Loucy (cell line): ENCODE measurements around the gene COL5A3.

ENCODE experiments used
- H2AFZ ChIP-seq: fragments of 200-600 bp; sonication (generic); 2 replicates; pipeline ENCODE4 v1.6.0; 2016; ENCODE audit warnings: antibody characterized with exemption, mild to moderate bottlenecking, low read length, moderate library complexity
- H3F3A ChIP-seq: fragments of 200-600 bp; 2 replicates; pipeline ENCODE4 v1.6.0; 2016; ENCODE audit warnings: antibody characterized with exemption, low read depth, mild to moderate bottlenecking
- H3K27me3 ChIP-seq: fragments of 200-600 bp; sonication (generic); 2 replicates; pipeline ENCODE4 v1.6.1; 2014; ENCODE audit warnings: low read length, mild to moderate bottlenecking; ENCODE audit not compliant: insufficient read depth, poor library complexity, severe bottlenecking
- H3K36me3 ChIP-seq: fragments of 200-600 bp; sonication (generic); 2 replicates; pipeline ENCODE4 v1.6.1; 2016; ENCODE audit warnings: low read length; ENCODE audit not compliant: insufficient read depth
- H3K4me1 ChIP-seq: fragments of 200-600 bp; sonication (generic); 2 replicates; pipeline ENCODE4 v1.5.1; 2014; ENCODE audit warnings: low read length, mild to moderate bottlenecking; ENCODE audit not compliant: insufficient read depth, poor library complexity, severe bottlenecking
- H3K4me2 ChIP-seq: fragments of 200-600 bp; sonication (generic); 2 replicates; pipeline ENCODE4 v1.6.0; 2014; ENCODE audit warnings: antibody characterized with exemption, low read length, low read depth, mild to moderate bottlenecking; ENCODE audit not compliant: poor library complexity, severe bottlenecking
- H3K4me3 ChIP-seq: fragments of 200-600 bp; sonication (generic); 2 replicates; pipeline ENCODE4 v1.5.1; 2014; ENCODE audit warnings: low read length, mild to moderate bottlenecking, mixed read lengths; ENCODE audit not compliant: poor library complexity, severe bottlenecking
- H3K79me2 ChIP-seq: fragments of 200-600 bp; sonication (generic); 2 replicates; pipeline ENCODE4 v1.6.1; 2014; ENCODE audit warnings: low read length; ENCODE audit not compliant: insufficient read depth
- H3K9ac ChIP-seq: fragments of 200-600 bp; sonication (generic); 2 replicates; pipeline ENCODE4 v1.6.0; 2014; ENCODE audit warnings: mild to moderate bottlenecking, low read depth, low read length, moderate library complexity; ENCODE audit not compliant: poor library complexity, severe bottlenecking
- H3K9me2 ChIP-seq: fragments of 200-600 bp; sonication (generic); replicated peaks from 2 replicates; pipeline ENCODE4 v1.6.1; 2016; ENCODE audit warnings: low read depth, low read length, mixed read lengths
- H3K9me3 ChIP-seq: fragments of 200-600 bp; sonication (generic); 2 replicates; pipeline ENCODE4 v1.6.1; 2014; ENCODE audit warnings: mild to moderate bottlenecking, antibody characterized with exemption, low read length, low read depth; ENCODE audit not compliant: insufficient read depth
- H4K20me1 ChIP-seq: fragments of 200-600 bp; sonication (generic); 2 replicates; pipeline ENCODE4 v1.6.0; 2014; ENCODE audit warnings: antibody characterized with exemption, low read length, mild to moderate bottlenecking; ENCODE audit not compliant: insufficient read depth, poor library complexity, severe bottlenecking
- CTCF ChIP-seq: fragments of 200-600 bp; sonication (generic); conservative IDR thresholded peaks from 2 replicates; pipeline ENCODE4 v1.5.1; 2014; ENCODE audit warnings: mild to moderate bottlenecking, antibody characterized with exemption, low read length
- EZH2phosphoT487 ChIP-seq: fragments of 200-600 bp; IDR thresholded peaks from 2 replicates; pipeline ENCODE4 v1.6.1; 2018; ENCODE audit warnings: antibody characterized with exemption, mild to moderate bottlenecking, moderate library complexity, borderline replicate concordance

Gene COL5A3

GRCh38 chr19:10010247-10010691, at the start of gene COL5A3:
Gene COL5A3 (minus strand): TSS chr19:10010504. CDS start chr19:10010385, 119 bp downstream.
- Histone ChIP-seq H3K4me3 (no peak within 1 kb of the TSS), H3F3A (no peaks in the 10 kb centered on the region), H3K9me2 (no peaks in the 10 kb centered on the region), H3K79me2 (no peaks in the 10 kb centered on the region), H3K4me1 (no peaks in the 10 kb centered on the region), H3K9ac (no peak within 1 kb of the TSS), H3K9me3 (no peaks in the 10 kb centered on the region), H3K27me3 (no peaks in the 10 kb centered on the region), H2AFZ (no peak within 1 kb of the TSS), H3K4me2 (no peak within 1 kb of the TSS), H4K20me1 (no peaks in the 10 kb centered on the region), H3K36me3 (no peaks in the 10 kb centered on the region)
- TF ChIP-seq EZH2phosphoT487 (no peak), CTCF (no peak)

GRCh38 chr19:10052602-10053360, 42.5 kb upstream of the COL5A3 start:
- TF ChIP-seq CTCF: no peak
- H4K20me1 ChIP-seq: no peaks in the 10 kb centered on the region
- H3K79me2 ChIP-seq: no peaks in the 10 kb centered on the region
- H3K9ac ChIP-seq: no peak overlapping the region
- no peaks in the 10 kb centered on the region for H3K27me3 ChIP-seq
- no peaks in the 10 kb centered on the region for H3K36me3 ChIP-seq
- no peaks in the 10 kb centered on the region for H3F3A ChIP-seq
- no peak overlapping the region for H2AFZ ChIP-seq
- H3K9me2 ChIP-seq: no peaks in the 10 kb centered on the region
- H3K4me2 ChIP-seq: no peak overlapping the region
- no peak overlapping the region for H3K4me3 ChIP-seq
- H3K4me1 ChIP-seq: no peaks in the 10 kb centered on the region
- no peaks in the 10 kb centered on the region for H3K9me3 ChIP-seq

- no peak overlapping the region for H3K4me3 ChIP-seq
- H3K4me1 ChIP-seq: no peaks in the 10 kb centered on the region
- TF ChIP-seq EZH2phosphoT487 (no peak), CTCF (no peak)
- H3K36me3 ChIP-seq: no peaks in the 10 kb centered on the region
- H3K27me3 ChIP-seq: no peaks in the 10 kb centered on the region
- H4K20me1 ChIP-seq: no peaks in the 10 kb centered on the region
- no peak overlapping the region for H3K9ac ChIP-seq
- H2AFZ ChIP-seq: no peak overlapping the region
- no peak overlapping the region for H3K4me2 ChIP-seq
- no peaks in the 10 kb centered on the region; the same call in 1 of the 2 replicates for H3K9me3 ChIP-seq
- H3K79me2 ChIP-seq: no peaks in the 10 kb centered on the region
- H3K9me2 ChIP-seq: no peaks in the 10 kb centered on the region
- no peaks in the 10 kb centered on the region for H3F3A ChIP-seq
Observed at GRCh38 chr19:10049626-10050025, 39.3 kb upstream of the COL5A3 start.
